Measurements from ENCODE around the gene HMGCS2.

HMGCS2 gene

DNA sequence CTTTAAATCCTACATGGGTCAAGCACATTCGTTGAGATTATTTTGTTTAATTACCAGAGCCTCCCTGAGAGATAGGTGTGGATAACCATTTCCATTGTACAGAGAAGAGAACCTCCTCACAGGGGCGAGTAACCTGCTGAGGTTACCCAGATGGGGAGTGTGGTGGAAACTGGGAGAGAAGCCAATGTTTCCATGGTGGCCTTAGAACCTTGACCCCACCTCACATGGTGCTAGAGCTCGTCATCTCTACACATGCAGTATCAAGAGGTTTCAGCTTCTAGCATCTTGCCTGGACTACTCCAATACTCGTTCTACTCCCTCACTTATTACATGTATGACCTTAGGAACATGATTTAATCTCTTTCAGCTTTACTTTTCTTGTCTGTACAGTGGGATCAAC is 37.8 kb upstream of the HMGCS2 start:
- TF ChIP-seq, protein P1, sequence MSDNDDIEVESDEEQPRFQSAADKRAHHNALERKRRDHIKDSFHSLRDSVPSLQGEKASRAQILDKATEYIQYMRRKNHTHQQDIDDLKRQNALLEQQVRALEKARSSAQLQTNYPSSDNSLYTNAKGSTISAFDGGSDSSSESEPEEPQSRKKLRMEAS (IDR thresholded peaks at IDR 0.05; ENCODE audit: low read depth, low read length), result no peak
- TF ChIP-seq POLR2A (IDR thresholded peaks at IDR 0.05; ENCODE audit: extremely low read depth, insufficient read length) (no peak), MYC (IDR thresholded peaks at IDR 0.05; ENCODE audit: low read depth, low read length) (no peak)
- TF ChIP-seq, protein P2, sequence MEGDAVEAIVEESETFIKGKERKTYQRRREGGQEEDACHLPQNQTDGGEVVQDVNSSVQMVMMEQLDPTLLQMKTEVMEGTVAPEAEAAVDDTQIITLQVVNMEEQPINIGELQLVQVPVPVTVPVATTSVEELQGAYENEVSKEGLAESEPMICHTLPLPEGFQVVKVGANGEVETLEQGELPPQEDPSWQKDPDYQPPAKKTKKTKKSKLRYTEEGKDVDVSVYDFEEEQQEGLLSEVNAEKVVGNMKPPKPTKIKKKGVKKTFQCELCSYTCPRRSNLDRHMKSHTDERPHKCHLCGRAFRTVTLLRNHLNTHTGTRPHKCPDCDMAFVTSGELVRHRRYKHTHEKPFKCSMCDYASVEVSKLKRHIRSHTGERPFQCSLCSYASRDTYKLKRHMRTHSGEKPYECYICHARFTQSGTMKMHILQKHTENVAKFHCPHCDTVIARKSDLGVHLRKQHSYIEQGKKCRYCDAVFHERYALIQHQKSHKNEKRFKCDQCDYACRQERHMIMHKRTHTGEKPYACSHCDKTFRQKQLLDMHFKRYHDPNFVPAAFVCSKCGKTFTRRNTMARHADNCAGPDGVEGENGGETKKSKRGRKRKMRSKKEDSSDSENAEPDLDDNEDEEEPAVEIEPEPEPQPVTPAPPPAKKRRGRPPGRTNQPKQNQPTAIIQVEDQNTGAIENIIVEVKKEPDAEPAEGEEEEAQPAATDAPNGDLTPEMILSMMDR (IDR thresholded peaks at IDR 0.05; ENCODE audit: low read depth, low read length), result no peak
- no peak overlapping the region for H3K4me3 ChIP-seq (ENCODE audit: low read depth, low read length)
- no peak for DNase-seq (ENCODE audit: low read depth)

DNA sequence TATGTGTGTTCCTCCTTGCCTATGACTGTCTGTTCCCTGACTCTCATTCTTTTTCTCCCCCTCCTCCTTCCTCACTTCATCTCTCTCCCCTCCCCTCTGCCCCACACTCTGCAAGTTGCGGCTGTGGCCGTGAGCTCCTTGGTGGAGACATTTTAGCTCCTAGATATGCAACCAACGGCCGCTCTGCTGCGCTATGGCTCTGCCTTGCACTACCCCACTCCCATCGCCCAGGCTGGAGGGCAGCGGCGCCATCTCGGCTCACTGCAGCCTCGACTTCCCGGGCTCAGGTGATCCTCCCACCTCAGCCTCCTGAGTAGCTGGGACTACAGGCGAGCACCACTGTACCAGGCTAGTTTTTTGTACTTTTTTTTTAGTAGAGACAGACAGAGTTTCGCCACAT is 37.0 kb upstream of the HMGCS2 start:
- no peak overlapping the region for H3K4me3 ChIP-seq (ENCODE audit: low read depth, low read length)
- TF ChIP-seq, protein P2 (IDR thresholded peaks at IDR 0.05; ENCODE audit: low read depth, low read length), result no peak
- TF ChIP-seq POLR2A (IDR thresholded peaks at IDR 0.05; ENCODE audit: extremely low read depth, insufficient read length), result no peak
- DNase-seq (ENCODE audit: low read depth), result no peak

DNA sequence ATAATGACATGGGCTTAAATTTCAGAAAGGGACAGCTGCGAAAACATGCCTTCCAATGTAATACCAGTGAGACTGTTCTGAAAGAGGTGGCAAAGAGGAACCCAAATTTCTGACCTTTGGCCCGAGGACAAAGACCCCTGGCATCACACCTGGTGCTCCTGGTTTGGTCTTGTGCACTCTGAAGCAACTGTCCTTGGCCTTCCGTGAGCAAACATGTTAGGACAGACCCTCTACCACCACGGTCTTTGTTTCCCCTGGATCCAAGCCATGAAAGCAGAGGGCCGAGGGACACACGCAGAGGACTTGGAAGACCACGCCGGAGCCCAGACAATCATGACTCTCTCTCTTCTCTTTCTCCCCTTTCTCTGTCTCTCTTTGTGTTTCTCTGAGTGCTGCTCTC is 36.5 kb upstream of the HMGCS2 start:
- no peak overlapping the region for H3K4me3 ChIP-seq (ENCODE audit: low read depth, low read length)
- TF ChIP-seq, protein P1 (IDR thresholded peaks at IDR 0.05; ENCODE audit: low read depth, low read length), result no peak
- TF ChIP-seq POLR2A (IDR thresholded peaks at IDR 0.05; ENCODE audit: extremely low read depth, insufficient read length) (no peak), MYC (IDR thresholded peaks at IDR 0.05; ENCODE audit: low read depth, low read length) (no peak)
- TF ChIP-seq, protein P2 (IDR thresholded peaks at IDR 0.05; ENCODE audit: low read depth, low read length), result no peak
- no peak for DNase-seq (ENCODE audit: low read depth)

DNA sequence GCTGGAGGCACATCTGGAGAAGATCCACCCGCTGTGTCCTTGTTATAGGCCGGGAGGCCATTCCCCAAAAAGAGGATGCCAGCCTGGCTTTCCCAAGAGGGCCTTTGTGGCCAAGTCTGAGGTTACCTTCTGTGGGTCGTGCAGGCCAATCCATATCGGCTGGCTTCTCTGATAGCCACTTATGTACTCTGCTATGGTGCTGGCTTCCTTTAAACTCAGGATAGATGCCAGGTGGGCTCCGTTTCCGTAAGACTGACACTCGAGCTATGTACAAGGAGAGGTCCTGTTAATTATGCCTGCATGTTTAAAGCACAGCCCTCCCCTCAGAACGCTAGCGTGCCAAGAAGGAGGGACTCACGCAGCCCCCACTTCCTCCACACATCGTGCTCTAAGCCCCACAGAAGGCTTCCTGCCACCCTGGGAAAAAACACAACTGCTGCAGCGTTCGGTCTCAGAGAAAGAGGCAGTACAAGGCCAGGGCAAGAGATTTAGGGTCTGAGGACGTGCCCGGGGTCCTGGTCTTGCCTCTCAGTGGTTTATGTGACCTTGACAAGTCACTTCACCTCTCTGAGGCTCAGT is 31.0 kb upstream of the HMGCS2 start:
- DNase-seq (ENCODE audit: low read depth), result no peak
- TF ChIP-seq POLR2A (IDR thresholded peaks at IDR 0.05; ENCODE audit: extremely low read depth, insufficient read length) (no peak), MYC (IDR thresholded peaks at IDR 0.05; ENCODE audit: low read depth, low read length) (no peak)
- TF ChIP-seq, protein P2 (IDR thresholded peaks at IDR 0.05; ENCODE audit: low read depth, low read length), result no peak
- TF ChIP-seq, protein P1 (IDR thresholded peaks at IDR 0.05; ENCODE audit: low read depth, low read length), result no peak
- H3K4me3 ChIP-seq (ENCODE audit: low read depth, low read length), result no peak overlapping the region

DNA sequence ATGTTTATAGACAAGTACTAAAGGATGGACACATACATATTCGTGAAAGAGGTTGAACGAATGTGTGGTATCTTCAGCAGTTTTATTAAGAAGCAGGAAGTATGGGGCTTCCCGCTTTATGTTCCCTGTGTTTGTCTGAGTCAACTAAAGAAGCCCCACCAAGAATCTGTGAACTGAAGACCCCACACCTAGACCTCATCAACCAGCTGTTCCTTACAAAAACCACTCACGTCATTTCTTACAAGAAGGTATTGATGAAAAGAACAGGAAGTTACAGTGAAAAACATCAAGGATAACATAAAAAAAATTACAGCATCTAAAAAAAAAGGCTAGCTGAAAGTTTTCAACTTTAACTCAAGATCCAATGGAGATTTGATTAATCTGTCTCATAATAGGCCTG is 30.3 kb upstream of the HMGCS2 start:
- TF ChIP-seq POLR2A (IDR thresholded peaks at IDR 0.05; ENCODE audit: extremely low read depth, insufficient read length) (no peak), MYC (IDR thresholded peaks at IDR 0.05; ENCODE audit: low read depth, low read length) (no peak)
- TF ChIP-seq, protein P1 (IDR thresholded peaks at IDR 0.05; ENCODE audit: low read depth, low read length), result no peak
- TF ChIP-seq, protein P2 (IDR thresholded peaks at IDR 0.05; ENCODE audit: low read depth, low read length), result no peak
- no peak overlapping the region for H3K4me3 ChIP-seq (ENCODE audit: low read depth, low read length)
- DNase-seq (ENCODE audit: low read depth), result no peak

DNA sequence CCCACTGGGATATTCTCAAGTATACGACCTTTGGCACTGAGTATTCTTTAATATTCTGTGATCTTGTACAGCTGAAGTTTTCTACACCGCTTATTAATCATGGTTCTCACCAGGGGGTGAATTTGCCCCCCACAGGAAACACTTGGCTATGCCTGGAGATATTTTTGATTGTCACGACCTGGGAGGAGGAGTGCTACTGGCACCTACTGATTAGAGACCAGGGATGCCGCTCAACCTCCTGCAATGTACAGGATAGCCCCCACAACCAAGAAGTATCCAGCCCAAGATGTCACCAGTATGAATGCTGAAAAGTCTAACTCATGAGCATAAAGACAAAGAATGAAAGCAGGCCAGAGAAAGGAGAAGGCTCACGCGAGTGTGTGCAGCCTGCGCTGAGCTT is 28.9 kb upstream of the HMGCS2 start:
- DNase-seq (ENCODE audit: low read depth), result no peak
- H3K4me3 ChIP-seq (ENCODE audit: low read depth, low read length), result no peak overlapping the region
- no peak for TF ChIP-seq MYC (IDR thresholded peaks at IDR 0.05; ENCODE audit: low read depth, low read length)
- TF ChIP-seq, protein P1 (IDR thresholded peaks at IDR 0.05; ENCODE audit: low read depth, low read length), result no peak
- TF ChIP-seq, protein P2 (IDR thresholded peaks at IDR 0.05; ENCODE audit: low read depth, low read length), result no peak
- no peak for TF ChIP-seq POLR2A (IDR thresholded peaks at IDR 0.05; ENCODE audit: extremely low read depth, insufficient read length)

All from NB4 (cell line).